Fibroblast of pulmonary artery (primary cell): ENCODE measurements around the gene TSPAN9.
A peak's percentile ranks its signal among the peaks of the same experiment; 100 is the strongest.

Experiments used
- DNase-seq: peaks from one replicate; pipeline ENCODE4 v3.0.0-alpha.2; 2010; ENCODE audit warnings: low read depth
- H3K4me3 ChIP-seq: replicated peaks from 2 replicates; pipeline ENCODE4 v1.5.1; 2011; ENCODE audit warnings: low read depth, mild to moderate bottlenecking, control low read depth, low read length, moderate library complexity
- CTCF ChIP-seq: IDR thresholded peaks from 2 replicates; pipeline ENCODE4 v1.5.1; 2011; ENCODE audit warnings: mild to moderate bottlenecking, control low read depth, low read length, inconsistent platforms; ENCODE audit errors: missing control alignments

TSPAN9 gene

DNA sequence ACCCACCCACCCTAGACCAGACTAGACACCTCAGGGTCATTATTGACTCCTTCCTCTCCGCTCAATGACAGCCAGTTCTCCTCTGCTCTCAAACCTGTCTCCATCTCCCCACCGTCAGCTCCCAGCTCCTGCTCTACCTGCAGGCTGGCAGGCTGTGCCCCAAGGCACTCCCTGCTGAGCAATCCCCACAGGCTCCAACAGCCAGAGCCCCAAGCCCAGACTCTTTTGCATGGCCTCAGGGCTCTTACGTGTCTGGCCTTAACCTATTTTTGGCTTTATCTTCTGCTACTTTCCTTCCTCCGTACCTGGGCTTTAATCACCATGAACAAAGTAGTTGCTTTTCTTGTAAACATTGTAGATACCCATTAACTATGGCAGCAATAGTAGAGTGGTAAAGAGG, 250.9 kb downstream of the TSPAN9 start:
- DNase-seq = no peak
- no peak for TF ChIP-seq CTCF
- H3K4me3 ChIP-seq = no peak overlapping the region

DNA sequence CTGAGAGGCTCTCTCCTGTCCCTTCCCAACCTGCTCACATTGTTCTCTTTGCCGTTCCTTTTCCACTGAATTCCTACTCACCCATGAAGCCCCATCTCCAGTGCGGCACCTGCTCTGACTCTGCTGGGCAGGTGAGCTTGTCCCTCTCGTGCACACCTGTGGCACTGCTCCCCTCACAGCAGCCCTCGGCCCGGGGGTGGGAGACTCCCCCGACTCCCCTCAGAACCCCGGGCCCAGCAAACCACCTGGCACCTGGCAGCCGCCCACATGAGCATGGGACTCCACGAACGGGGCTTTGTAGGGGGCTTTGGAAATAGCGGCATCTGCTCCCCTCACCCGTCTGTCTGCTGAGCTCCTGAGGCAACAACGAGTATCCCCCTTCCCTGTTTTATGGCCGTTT, 251.4 kb downstream of the TSPAN9 start:
- DNase-seq = no peak
- no peak for TF ChIP-seq CTCF
- no peak overlapping the region for H3K4me3 ChIP-seq

DNA sequence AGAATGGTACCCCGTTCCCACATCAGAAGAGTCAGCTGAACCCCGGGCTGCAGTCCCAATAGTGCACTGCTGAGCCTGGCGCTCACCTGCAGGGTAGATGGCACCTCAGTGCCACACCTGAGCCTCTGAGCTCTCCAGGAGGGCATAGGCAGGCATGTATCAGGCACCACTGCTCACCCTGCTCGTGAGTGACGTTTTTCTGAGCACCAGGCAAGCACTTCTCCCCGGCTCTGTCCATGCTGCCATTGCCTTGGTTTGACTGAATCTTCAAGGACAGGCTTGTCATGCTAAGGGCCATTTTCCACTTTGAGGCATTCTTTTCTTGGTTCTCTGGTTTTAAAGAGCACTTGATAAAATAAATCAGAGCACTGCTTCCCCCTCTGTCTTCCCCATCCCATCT, 252.2 kb downstream of the TSPAN9 start:
- no peak overlapping the region for H3K4me3 ChIP-seq
- TF ChIP-seq CTCF = no peak
- DNase-seq = no peak

- no peak for TF ChIP-seq CTCF
- no peak for DNase-seq
- no peak overlapping the region for H3K4me3 ChIP-seq
Observed at GRCh38 chr12:3330976-3331510, 253.9 kb downstream of the TSPAN9 start.

GRCh38 chr12:3332188-3332587, 255.0 kb downstream of the TSPAN9 start:
- DNase-seq = peak; percentile 19
- TF ChIP-seq CTCF = no peak
- no peak overlapping the region for H3K4me3 ChIP-seq

DNA sequence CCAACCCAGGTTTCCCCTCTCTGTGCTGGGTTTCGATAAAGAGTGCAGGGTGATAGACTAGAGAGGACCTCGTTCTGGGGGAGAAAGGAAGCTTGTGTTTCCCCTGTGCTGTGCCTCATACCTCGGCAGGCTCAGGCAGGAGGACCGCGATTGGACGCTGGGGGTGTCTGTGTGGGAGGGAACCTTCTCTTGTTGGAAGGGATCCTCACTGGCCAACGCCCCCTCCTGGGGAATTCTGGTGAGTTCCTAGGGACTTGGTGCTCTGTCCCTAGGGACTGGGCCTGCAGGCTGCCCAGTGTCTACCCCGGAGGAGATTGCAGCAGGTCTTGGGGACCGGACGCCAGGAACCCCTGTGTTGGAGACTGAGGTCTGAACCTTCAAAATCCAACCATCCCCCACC, 256.4 kb downstream of the TSPAN9 start:
- DNase-seq = peak; percentile 7
- no peak for TF ChIP-seq CTCF
- H3K4me3 ChIP-seq = no peak overlapping the region

DNA sequence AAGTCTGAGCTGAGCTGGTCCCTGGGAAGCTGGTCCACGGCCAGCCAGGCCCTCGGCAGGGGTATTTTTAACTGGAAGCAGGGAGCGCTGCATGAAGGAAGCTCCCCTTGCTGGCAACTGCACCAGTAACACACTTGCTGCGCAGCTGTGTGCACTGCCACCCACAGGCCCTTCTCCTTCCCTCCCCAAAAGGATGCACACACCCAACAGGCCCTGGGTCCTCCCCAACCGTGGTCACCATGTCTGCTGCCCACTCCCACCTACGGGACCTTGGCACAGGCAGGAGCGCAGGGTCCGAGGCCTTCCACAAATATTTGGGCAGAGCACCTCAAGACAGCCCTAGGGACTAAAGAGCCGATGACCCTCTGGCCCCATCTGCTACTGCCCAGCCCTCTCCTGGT, 256.8 kb downstream of the TSPAN9 start:
- TF ChIP-seq CTCF = no peak
- H3K4me3 ChIP-seq = no peak overlapping the region
- no peak for DNase-seq
